ENCODE measurements around the gene LZTS2. TPM values are rescaled to one million over a fixed set of nuclear protein-coding genes. Genes with fewer than 3 reads are reported as not detected.

LZTS2 gene
- total RNA-seq, 1 donor from 2014 or later, result 52.6 TPM

- ATAC-seq, result no peak
- intact Hi-C loops (cut with DNase I), result no loop called here
- DNase-seq, result no peak
- H3K4me1 ChIP-seq, result peaks cover 47% of the 10 kb centered on the region
- H3K27me3 ChIP-seq (ENCODE audit: low read depth), result no peaks in the 10 kb centered on the region
- H3K27ac ChIP-seq, result peak overlapping the region; percentile 25
- no peaks in the 10 kb centered on the region for H3K9me3 ChIP-seq
- peaks cover 51% of the 10 kb centered on the region for H3K36me3 ChIP-seq
- TF ChIP-seq CTCF (IDR thresholded peaks at IDR 0.05), result no peak
- no peak overlapping the region for H3K4me3 ChIP-seq
Measured at GRCh38 chr10:101005869-101006567, 6.4 kb downstream of the LZTS2 start.

GRCh38 chr10:101006593-101007098 is 7.0 kb downstream of the LZTS2 start:
- ATAC-seq (no peak), DNase-seq (no peak)
- Histone ChIP-seq H3K27me3 (ENCODE audit: low read depth) (no peaks in the 10 kb centered on the region), H3K9me3 (no peaks in the 10 kb centered on the region), H3K4me3 (no peak overlapping the region), H3K27ac (no peak overlapping the region), H3K4me1 (peaks cover 43% of the 10 kb centered on the region), H3K36me3 (peaks cover 51% of the 10 kb centered on the region)
- TF ChIP-seq CTCF (IDR thresholded peaks at IDR 0.05), result no peak
- intact Hi-C loops (cut with DNase I), result no loop called here

GRCh38 chr10:101007099-101007711 is 7.6 kb downstream of the LZTS2 start:
- no peaks in the 10 kb centered on the region for H3K27me3 ChIP-seq (ENCODE audit: low read depth)
- peak overlapping the region; percentile 46 for H3K27ac ChIP-seq
- ATAC-seq (no peak), DNase-seq (no peak)
- peaks cover 51% of the 10 kb centered on the region for H3K36me3 ChIP-seq
- TF ChIP-seq CTCF (IDR thresholded peaks at IDR 0.05), result no peak
- H3K9me3 ChIP-seq, result no peaks in the 10 kb centered on the region
- no peak overlapping the region for H3K4me3 ChIP-seq
- peaks cover 43% of the 10 kb centered on the region for H3K4me1 ChIP-seq
- intact Hi-C loops (cut with DNase I), result no loop called here

GRCh38 chr10:101007915-101008822 is 8.6 kb downstream of the LZTS2 start:
- peaks cover 41% of the 10 kb centered on the region for H3K36me3 ChIP-seq
- peaks cover 43% of the 10 kb centered on the region for H3K4me1 ChIP-seq
- no peak overlapping the region for H3K4me3 ChIP-seq
- no peak for TF ChIP-seq CTCF (IDR thresholded peaks at IDR 0.05)
- intact Hi-C loops (cut with DNase I), result no loop called here
- DNase-seq, result no peak
- no peaks in the 10 kb centered on the region for H3K9me3 ChIP-seq
- no peaks in the 10 kb centered on the region for H3K27me3 ChIP-seq (ENCODE audit: low read depth)
- no peak for ATAC-seq
- no peak overlapping the region for H3K27ac ChIP-seq

GRCh38 chr10:101008823-101009423 is 9.3 kb downstream of the LZTS2 start:
- Histone ChIP-seq H3K9me3 (no peaks in the 10 kb centered on the region), H3K4me1 (peaks cover 41% of the 10 kb centered on the region), H3K27ac (peak overlapping the region; percentile 24), H3K27me3 (ENCODE audit: low read depth) (no peaks in the 10 kb centered on the region), H3K36me3 (peaks cover 34% of the 10 kb centered on the region), H3K4me3 (no peak overlapping the region)
- DNase-seq (no peak), ATAC-seq (no peak)
- no peak for TF ChIP-seq CTCF (IDR thresholded peaks at IDR 0.05)
- intact Hi-C loops (cut with DNase I), result no loop called here
